Neural cell (in vitro differentiated cells): ENCODE results near the gene SLC25A21. TPM values are rescaled to one million over a fixed set of nuclear protein-coding genes. Genes with fewer than 3 reads are reported as not detected.
A peak's percentile ranks its signal among the peaks of the same experiment; 100 is the strongest.

Experiments used
- H2AFZ ChIP-seq: fragments of 200-600, 300-800 bp; sonication (generic), shearing (Covaris generic); 2 replicates; pipeline ENCODE4 v1.6.0; 2014; ENCODE audit warnings: low read depth, mild to moderate bottlenecking, antibody characterized with exemption, low read length, moderate library complexity
- H3F3A ChIP-seq: fragments of 200-600 bp; shearing (Covaris generic); 2 replicates; pipeline ENCODE4 v1.6.1; 2016; ENCODE audit warnings: mild to moderate bottlenecking, moderate library complexity, mixed read lengths, antibody characterized with exemption, low read length; ENCODE audit not compliant: insufficient read depth, poor library complexity, severe bottlenecking
- H3K27ac ChIP-seq: fragments of 200-600, 300-800 bp; sonication (generic), shearing (Covaris generic); 2 replicates; pipeline ENCODE4 v1.5.1; 2014; ENCODE audit warnings: mild to moderate bottlenecking, low read length, moderate library complexity
- H3K27me3 ChIP-seq: fragments of 300-800, 200-600 bp; sonication (generic), shearing (Covaris generic); 2 replicates; pipeline ENCODE4 v1.6.0; 2014; ENCODE audit warnings: mild to moderate bottlenecking, low read depth, low read length, moderate library complexity; ENCODE audit not compliant: insufficient read depth
- H3K36me3 ChIP-seq: fragments of 300-800, 200-600 bp; sonication (generic), shearing (Covaris generic); 2 replicates; pipeline ENCODE4 v1.5.1; 2014; ENCODE audit warnings: mild to moderate bottlenecking, antibody characterized with exemption, low read length, moderate library complexity; ENCODE audit not compliant: insufficient read depth
- H3K4me2 ChIP-seq: fragments of 300-800, 200-600 bp; sonication (generic), shearing (Covaris generic); 2 replicates; pipeline ENCODE4 v1.6.0; 2014; ENCODE audit warnings: mild to moderate bottlenecking, low read length
- H3K4me3 ChIP-seq: fragments of 300-800, 200-600 bp; sonication (generic), shearing (Covaris generic); 2 replicates; pipeline ENCODE4 v1.5.1; 2014; ENCODE audit warnings: mild to moderate bottlenecking, low read length, moderate library complexity
- H3K79me2 ChIP-seq: fragments of 200-600 bp; shearing (Covaris generic); replicated peaks from 2 replicates; pipeline ENCODE4 v1.6.0; 2014; ENCODE audit warnings: mild to moderate bottlenecking, low read length, moderate library complexity; ENCODE audit not compliant: insufficient read depth
- H3K9ac ChIP-seq: fragments of 300-800, 200-600 bp; sonication (generic), shearing (Covaris generic); 2 replicates; pipeline ENCODE4 v1.6.1; 2016; ENCODE audit warnings: mild to moderate bottlenecking, low read length, mixed read lengths
- H3K9me2 ChIP-seq: fragments of 200-600 bp; shearing (Covaris generic); 2 replicates; pipeline ENCODE4 v1.6.1; 2016; ENCODE audit warnings: mild to moderate bottlenecking, low read length, mixed read lengths; ENCODE audit not compliant: insufficient read depth
- H3K9me3 ChIP-seq: fragments of 200-600, 300-800 bp; sonication (generic), shearing (Covaris generic); 2 replicates; pipeline ENCODE4 v1.6.1; 2016; ENCODE audit warnings: mild to moderate bottlenecking, mixed run types, low read length, moderate library complexity, mixed read lengths
- H4K20me1 ChIP-seq: fragments of 200-600 bp; shearing (Covaris generic); 2 replicates; pipeline ENCODE4 v1.6.1; 2016; ENCODE audit warnings: mild to moderate bottlenecking, mixed run types; ENCODE audit not compliant: insufficient read depth
- CTCF ChIP-seq: fragments of 450-650 bp; IDR thresholded peaks from 2 replicates; pipeline ENCODE4 v1.5.1; 2014; ENCODE audit warnings: antibody characterized with exemption, mild to moderate bottlenecking, moderate library complexity; ENCODE audit not compliant: poor library complexity, severe bottlenecking
- EP300 ChIP-seq: fragments of 450-650 bp; conservative IDR thresholded peaks from 2 replicates; pipeline ENCODE4 v1.6.1; 2014; ENCODE audit warnings: antibody characterized with exemption, mild to moderate bottlenecking, moderate library complexity; ENCODE audit not compliant: poor library complexity, severe bottlenecking
- EZH2 ChIP-seq: fragments of 200-600, 300-800 bp; shearing (Covaris generic), sonication (generic); IDR thresholded peaks from 2 replicates; pipeline ENCODE4 v1.6.1; 2014; ENCODE audit warnings: antibody characterized with exemption, low read length, borderline replicate concordance, mild to moderate bottlenecking; ENCODE audit not compliant: insufficient read depth, poor library complexity, severe bottlenecking
- MXI1 ChIP-seq: fragments of 450-650 bp; conservative IDR thresholded peaks from 2 replicates; pipeline ENCODE4 v1.6.1; 2014; ENCODE audit warnings: antibody characterized with exemption, mild to moderate bottlenecking; ENCODE audit not compliant: poor library complexity, severe bottlenecking
- POLR2AphosphoS5 ChIP-seq: IDR thresholded peaks from 2 replicates; pipeline ENCODE4 v1.6.1; 2012
- RAD21 ChIP-seq: fragments of 450-650 bp; conservative IDR thresholded peaks from 2 replicates; pipeline ENCODE4 v1.6.1; 2014; ENCODE audit warnings: antibody characterized with exemption, mild to moderate bottlenecking, moderate library complexity
- REST ChIP-seq: IDR thresholded peaks from 2 replicates; pipeline ENCODE4 v1.6.1; 2012; ENCODE audit warnings: borderline replicate concordance
- SMC3 ChIP-seq: fragments of 450-650 bp; conservative IDR thresholded peaks from 2 replicates; pipeline ENCODE4 v1.6.1; 2014; ENCODE audit warnings: antibody characterized with exemption, mild to moderate bottlenecking, moderate library complexity; ENCODE audit not compliant: poor library complexity
- TAF1 ChIP-seq: IDR thresholded peaks from 2 replicates; pipeline ENCODE4 v1.6.1; 2012; ENCODE audit warnings: low read depth
- polyA plus RNA-seq: library from polyadenylated mRNA; depleted of rRNA; stranded (reverse); fragments of >200 nt; gene quantifications from 2 replicates; pipeline ENCODE4 v1.2.3, GENCODE V29; 2014

The SLC25A21 gene
- polyA plus RNA-seq, 1 donor from 2014 or later: 0.35 TPM

GRCh38 chr14:36657399-36658122 lies 514.8 kb downstream of the SLC25A21 start:
- Histone ChIP-seq H3K27ac (no peak overlapping the region), H3F3A (no peaks in the 10 kb centered on the region), H3K9ac (no peak overlapping the region), H3K9me2 (no peaks in the 10 kb centered on the region), H3K79me2 (no peaks in the 10 kb centered on the region), H4K20me1 (no peaks in the 10 kb centered on the region), H3K4me2 (no peak overlapping the region), H3K4me3 (peak overlapping the region; percentile 30), H3K27me3 (peaks cover 100% of the 10 kb centered on the region), H3K36me3 (no peaks in the 10 kb centered on the region), H2AFZ (no peak overlapping the region), H3K9me3 (peaks cover 6% of the 10 kb centered on the region)
- peak; percentile 96 for TF ChIP-seq EZH2
- TF ChIP-seq REST: no peak

- H3K27ac ChIP-seq: no peak overlapping the region
- H2AFZ ChIP-seq: no peak overlapping the region
- H3K9me2 ChIP-seq: no peaks in the 10 kb centered on the region
- no peaks in the 10 kb centered on the region for H4K20me1 ChIP-seq
- no peaks in the 10 kb centered on the region for H3K79me2 ChIP-seq
- H3F3A ChIP-seq: no peaks in the 10 kb centered on the region
- H3K27me3 ChIP-seq: peaks cover 100% of the 10 kb centered on the region
- H3K9me3 ChIP-seq: peaks cover 6% of the 10 kb centered on the region
- no peak overlapping the region for H3K4me2 ChIP-seq
- no peak for TF ChIP-seq SMC3
- no peak for TF ChIP-seq TAF1
- no peak for TF ChIP-seq MXI1
- TF ChIP-seq RAD21: no peak
- no peak for TF ChIP-seq REST
- peak; percentile 16 for TF ChIP-seq POLR2AphosphoS5
- TF ChIP-seq CTCF: no peak
- TF ChIP-seq EP300: no peak
- TF ChIP-seq EZH2: peak; percentile 55
- no peak overlapping the region for H3K9ac ChIP-seq
- H3K4me3 ChIP-seq: no peak overlapping the region
- H3K36me3 ChIP-seq: no peaks in the 10 kb centered on the region
These were observed 515.6 kb downstream of the SLC25A21 start for GRCh38 chr14:36656687-36657398.
